Stomach (tissue), 9 donors: ENCODE results near the gene CUX1. TPM values are rescaled to one million over a fixed set of nuclear protein-coding genes. Genes with fewer than 3 reads are reported as not detected.

Experiments used
- DNase-seq, 2 donors: peaks; one replicate each; pipeline versions ENCODE4 v3.0.0 to v3.0.0-alpha.2; 2013 to 2019
- H3K27ac ChIP-seq, 5 donors: fragments of 200-600 bp in 4 of 5; sonication (generic) in 4 of 5; one replicate each; pipeline ENCODE4 v1.5.1; 2013 to 2019; ENCODE audit warnings: mild to moderate bottlenecking in 1 of 5, moderate library complexity in 1 of 5
- H3K27me3 ChIP-seq, 3 donors: fragments of 200-600 bp; sonication (generic); one replicate each; pipeline ENCODE4 v1.5.1; 2017 to 2019; ENCODE audit warnings: mixed run types in 1 of 3
- H3K36me3 ChIP-seq, 4 donors: fragments of 200-600 bp; sonication (generic); 1 replicate in 3 of 4; 2 replicates in 1 of 4; pipeline ENCODE4 v1.5.1; 2016 to 2019
- H3K4me1 ChIP-seq, 4 donors: fragments of 200-600 bp; sonication (generic); one replicate each; pipeline ENCODE4 v1.5.1; 2016 to 2019
- H3K4me3 ChIP-seq, 4 donors: fragments of 200-600 bp; sonication (generic) in 3 of 4; one replicate each; pipeline ENCODE4 v1.5.1; 2016 to 2019; ENCODE audit warnings: mild to moderate bottlenecking in 1 of 4
- H3K9me3 ChIP-seq, 4 donors: fragments of 200-600 bp; sonication (generic); one replicate each; pipeline ENCODE4 v1.5.1; 2016 to 2019
- EP300 ChIP-seq: sonication (generic); formaldehyde crosslinking; IDR thresholded peaks from one replicate; pipeline ENCODE4 v1.6.1; 2017; ENCODE audit warnings: antibody characterized with exemption
- POLR2A ChIP-seq, 4 donors: fragments of 450-650 bp; IDR thresholded peaks; one replicate each; pipeline ENCODE4 v1.6.1; 2016; ENCODE audit warnings: antibody characterized with exemption in 4 of 4, control low read depth in 2 of 4, mild to moderate bottlenecking in 1 of 4, moderate library complexity in 1 of 4
- POLR2AphosphoS5 ChIP-seq, 3 donors: sonication (generic); formaldehyde crosslinking; IDR thresholded peaks; one replicate each; pipeline ENCODE4 v1.6.1; 2016; ENCODE audit warnings: antibody characterized with exemption in 3 of 3
- WGBS, 5 donors: extraction: QIAGEN DNeasy Blood & Tissue Kit in 3 of 5; methylation state at CpG; one replicate each; pipeline versions ENCODE4 v1.1.5 to v1.1.7; 2013 to 2018; 5-methylcytosine and 5-hydroxymethylcytosine counted together
- intact Hi-C: fragments of 100-400 bp; cut with DNase I; formaldehyde crosslinking; loops from one replicate; pipeline ENCODE4 v1.15.1; 2023; ENCODE audit warnings: low total_unique reads
- polyA plus RNA-seq, 3 donors: library from polyadenylated mRNA; stranded (reverse); fragments of 200-250 nt; gene quantifications; one replicate each; pipeline ENCODE4 v1.2.3, GENCODE V29; 2013
- total RNA-seq, 5 donors: library from RNA; depleted of rRNA; stranded (reverse); fragments of >200 nt; gene quantifications; one replicate each; pipeline versions ENCODE4 v1.1.0 to v1.2.3, GENCODE V29; 2014 to 2016
- TF ChIP-seq, protein P1 (sequence below), 7 experiments: fragments of 450-650 bp in 4 of 7; fragments of 200-600 bp in 3 of 7; sonication (generic) in 3 of 7; IDR thresholded peaks; one replicate each; pipeline ENCODE4 v1.5.1; 2016 to 2019; ENCODE audit warnings: antibody characterized with exemption in 7 of 7, control low read depth in 2 of 7, mild to moderate bottlenecking in 1 of 7
- donor health status: healthy with polysubstance abuse.
- donor health status: Bipolar disorder and iron deficiency.
- donor health status: healthy.

CUX1 gene
- total and polyA plus RNA-seq, 8 donors: 24.7 to 201 (median 54.7) TPM

DNA sequence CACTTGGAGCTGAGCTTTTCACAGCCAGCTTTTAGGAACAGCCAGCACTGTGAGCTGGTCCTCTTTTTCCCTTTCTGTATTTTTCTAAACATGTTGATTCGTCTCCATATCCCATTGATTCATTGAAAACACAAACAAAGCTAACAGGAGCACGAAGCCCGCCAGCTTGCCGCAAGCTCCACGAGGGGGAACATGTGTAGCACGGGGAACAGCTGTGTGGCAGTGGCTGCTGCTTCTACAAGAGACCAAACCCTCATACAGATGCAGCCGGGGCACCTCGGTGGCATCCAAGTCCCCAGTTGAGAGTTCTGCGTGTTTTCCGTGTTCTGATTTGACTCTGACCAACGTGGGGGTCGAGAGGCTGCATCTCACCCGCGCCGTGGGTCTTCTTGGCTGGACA, 388.5 kb downstream of the CUX1 start:
- intact Hi-C loops: no loop called here
- Histone ChIP-seq H3K4me3 (no peak overlapping the region), H3K27ac (no peak overlapping the region), H3K4me1 (no peaks in the 10 kb centered on the region), H3K9me3 (no peaks in the 10 kb centered on the region), H3K27me3 (no peaks in the 10 kb centered on the region), H3K36me3 (peaks cover 60 to 100% (median 99%) of the 10 kb centered on the region in 4 donors)
- WGBS, 5 donors: 92 to 96% (median 94%) methylated on average over 15 of the region's 15 CpGs
- TF ChIP-seq, protein P1, sequence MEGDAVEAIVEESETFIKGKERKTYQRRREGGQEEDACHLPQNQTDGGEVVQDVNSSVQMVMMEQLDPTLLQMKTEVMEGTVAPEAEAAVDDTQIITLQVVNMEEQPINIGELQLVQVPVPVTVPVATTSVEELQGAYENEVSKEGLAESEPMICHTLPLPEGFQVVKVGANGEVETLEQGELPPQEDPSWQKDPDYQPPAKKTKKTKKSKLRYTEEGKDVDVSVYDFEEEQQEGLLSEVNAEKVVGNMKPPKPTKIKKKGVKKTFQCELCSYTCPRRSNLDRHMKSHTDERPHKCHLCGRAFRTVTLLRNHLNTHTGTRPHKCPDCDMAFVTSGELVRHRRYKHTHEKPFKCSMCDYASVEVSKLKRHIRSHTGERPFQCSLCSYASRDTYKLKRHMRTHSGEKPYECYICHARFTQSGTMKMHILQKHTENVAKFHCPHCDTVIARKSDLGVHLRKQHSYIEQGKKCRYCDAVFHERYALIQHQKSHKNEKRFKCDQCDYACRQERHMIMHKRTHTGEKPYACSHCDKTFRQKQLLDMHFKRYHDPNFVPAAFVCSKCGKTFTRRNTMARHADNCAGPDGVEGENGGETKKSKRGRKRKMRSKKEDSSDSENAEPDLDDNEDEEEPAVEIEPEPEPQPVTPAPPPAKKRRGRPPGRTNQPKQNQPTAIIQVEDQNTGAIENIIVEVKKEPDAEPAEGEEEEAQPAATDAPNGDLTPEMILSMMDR (IDR thresholded peaks at IDR 0.05): no peak
- TF ChIP-seq POLR2AphosphoS5 (IDR thresholded peaks at IDR 0.05): no peak
- no peak for TF ChIP-seq POLR2A (IDR thresholded peaks at IDR 0.05)
- TF ChIP-seq EP300: no peak
- DNase-seq: no peak

DNA sequence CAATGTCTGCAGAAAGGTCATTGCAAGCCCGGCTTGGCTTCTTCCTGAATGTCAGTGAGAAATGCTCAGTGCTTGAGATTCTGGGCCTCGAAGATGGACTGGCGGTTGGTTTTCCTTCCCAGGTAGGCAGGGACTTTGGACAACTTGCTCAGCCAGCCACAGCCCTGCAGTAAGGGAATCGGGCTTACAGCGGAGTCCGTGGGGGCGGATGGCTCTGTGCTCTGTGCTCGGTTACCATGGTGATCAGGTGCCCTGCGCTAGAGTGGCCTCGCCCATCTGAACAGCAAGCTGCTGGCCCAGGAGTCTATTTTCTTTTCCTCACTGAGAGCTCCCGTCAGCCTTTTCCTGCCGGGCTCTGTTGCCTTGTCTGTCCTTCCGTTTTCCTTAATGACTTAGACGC, 391.4 kb downstream of the CUX1 start:
- TF ChIP-seq POLR2A (IDR thresholded peaks at IDR 0.05): no peak
- TF ChIP-seq POLR2AphosphoS5 (IDR thresholded peaks at IDR 0.05): no peak
- no peak for TF ChIP-seq EP300
- TF ChIP-seq, protein P1 (IDR thresholded peaks at IDR 0.05): no peak
- H3K27ac ChIP-seq: no peak overlapping the region

DNA sequence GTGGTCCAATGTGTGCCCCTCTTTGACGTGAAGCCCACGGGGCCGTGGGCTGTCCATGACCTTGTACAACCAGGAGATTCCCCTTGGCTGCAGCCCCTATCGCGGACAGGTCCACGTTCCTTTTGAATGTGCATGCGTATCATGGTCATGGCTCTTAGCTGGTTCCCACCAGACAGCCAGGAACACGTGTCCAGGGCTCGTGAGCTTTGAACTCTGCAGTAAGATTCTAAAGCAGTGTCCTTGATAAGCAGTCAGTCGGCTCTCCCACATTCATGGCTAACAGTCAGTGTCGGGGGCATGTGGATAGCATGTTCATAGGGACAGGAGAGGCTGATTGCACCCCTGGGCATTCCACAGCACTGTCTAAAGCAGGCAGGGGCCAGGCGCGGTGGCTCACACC, 393.4 kb downstream of the CUX1 start:
- Histone ChIP-seq H3K4me3 (no peak overlapping the region), H3K36me3 (peaks cover 18 to 99% (median 93%) of the 10 kb centered on the region in 4 donors), H3K9me3 (no peaks in the 10 kb centered on the region), H3K27ac (no peak overlapping the region), H3K27me3 (no peaks in the 10 kb centered on the region), H3K4me1 (no peaks in the 10 kb centered on the region)
- TF ChIP-seq POLR2A (IDR thresholded peaks at IDR 0.05): no peak
- 85 to 94% (median 90%) methylated on average over 13 of the region's 13 CpGs for WGBS, 5 donors
- intact Hi-C loops: no loop called here
- no peak for DNase-seq

More for the DNA sequence above, 391.4 kb downstream of the CUX1 start:
- DNase-seq: peak in 1 of 2 donors; percentile 69
- intact Hi-C loops: no loop called here
- no peaks in the 10 kb centered on the region for H3K4me1 ChIP-seq
- 63 to 81% (median 75%) methylated on average over 14 of the region's 14 CpGs for WGBS, 5 donors
- H3K27me3 ChIP-seq: no peaks in the 10 kb centered on the region
- H3K9me3 ChIP-seq: no peaks in the 10 kb centered on the region
- H3K4me3 ChIP-seq: no peak overlapping the region
- peaks cover 37 to 99% (median 95%) of the 10 kb centered on the region in 4 donors for H3K36me3 ChIP-seq

DNA sequence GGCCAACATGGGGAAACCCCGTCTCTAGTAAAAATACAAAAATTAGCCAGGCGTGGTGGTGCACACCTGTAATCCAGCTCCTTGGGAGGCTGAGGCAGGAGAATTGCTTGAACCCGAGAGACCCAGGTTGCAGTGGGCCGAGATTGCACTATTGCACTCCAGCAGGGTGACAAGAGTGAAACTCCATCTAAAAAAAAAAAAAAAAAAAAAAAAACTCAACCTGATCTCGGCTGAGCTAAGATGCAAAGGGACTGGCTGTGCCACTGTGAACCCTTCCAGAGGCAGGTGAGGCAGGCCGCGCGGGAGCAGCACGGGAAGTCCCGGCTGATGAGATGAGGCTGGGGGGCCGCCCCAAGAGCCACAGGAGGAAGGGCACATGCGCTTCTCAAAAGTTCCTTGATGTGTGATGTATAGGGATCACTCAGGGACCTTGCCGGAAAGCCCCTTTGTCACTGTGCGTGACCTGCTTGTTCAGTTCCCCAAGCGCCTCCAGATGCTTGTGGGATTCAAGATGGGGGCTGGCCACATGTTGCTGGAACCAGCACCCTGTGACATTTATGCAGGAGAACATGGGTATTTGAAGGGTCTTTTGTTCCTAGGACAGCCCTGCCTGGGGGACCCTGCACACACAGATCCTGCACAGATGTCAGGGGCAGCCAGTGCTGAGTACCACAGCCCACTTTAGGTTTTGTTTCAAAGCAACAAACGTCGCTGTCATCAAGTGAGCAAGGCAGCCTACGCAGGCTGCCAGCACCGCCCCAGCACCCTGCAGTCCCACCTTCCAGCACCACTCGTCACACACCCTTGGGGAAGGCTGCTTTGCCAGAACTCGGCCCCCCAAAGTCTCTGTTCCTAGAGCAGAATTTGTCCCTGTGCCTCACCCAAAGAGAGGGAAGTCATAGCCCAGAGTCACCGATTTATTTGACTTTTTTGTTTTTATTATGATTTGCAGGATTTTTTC, 394.4 kb downstream of the CUX1 start:
- no peak for DNase-seq
- TF ChIP-seq, protein P1 (IDR thresholded peaks at IDR 0.05): no peak
- TF ChIP-seq EP300: no peak
- TF ChIP-seq POLR2A (IDR thresholded peaks at IDR 0.05): no peak
- Histone ChIP-seq H3K9me3 (no peaks in the 10 kb centered on the region), H3K4me1 (no peaks in the 10 kb centered on the region), H3K36me3 (peaks cover 8 to 94% (median 88%) of the 10 kb centered on the region in 4 donors), H3K27me3 (no peaks in the 10 kb centered on the region), H3K4me3 (no peak overlapping the region), H3K27ac (no peak overlapping the region)
- intact Hi-C loops: no loop called here
- 93 to 95% (median 93%) methylated on average over 22 of the region's 22 CpGs for WGBS, 5 donors
